ENCODE data around the gene WASL.
"Not testable (repeated sequence)": the region's sequence is repeated elsewhere in the genome, so short reads cannot be mapped to it uniquely, and the experiment has no call there.

WASL gene

DNA sequence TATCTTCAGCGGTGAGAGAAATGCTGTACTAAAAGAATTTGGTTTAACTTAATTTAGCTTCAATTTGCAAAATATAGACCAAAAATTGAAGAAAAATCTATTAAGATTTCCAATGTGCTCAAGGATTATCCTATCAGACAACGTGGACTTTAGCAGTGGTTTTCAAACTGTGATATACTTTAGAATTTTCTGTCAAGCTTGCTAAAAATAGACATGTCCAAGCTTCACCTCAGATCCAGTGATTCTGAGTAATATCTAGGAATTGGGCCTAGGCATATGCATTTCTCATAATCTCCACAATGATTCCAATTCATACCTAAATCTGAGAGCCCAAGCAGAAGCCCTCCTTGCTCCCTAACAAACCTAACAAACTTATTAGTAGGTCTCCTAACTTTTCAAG is 3.4 kb downstream of the WASL start:
- no peaks in the 10 kb centered on the region for H3K27me3 ChIP-seq (ENCODE audit: control insufficient read depth, insufficient read depth, low read length)
- H3K36me3 ChIP-seq (ENCODE audit: control insufficient read depth, insufficient read depth, low read length), result no peaks in the 10 kb centered on the region
- no peak overlapping the region for H3K9ac ChIP-seq (ENCODE audit: low read length)
- no peak overlapping the region for H3K4me3 ChIP-seq (ENCODE audit: low read length)
- no peaks in the 10 kb centered on the region for H3K9me3 ChIP-seq (ENCODE audit: control insufficient read depth, low read length)
- H3K4me1 ChIP-seq (ENCODE audit: control insufficient read depth, insufficient read depth, low read length), result peaks cover 26% of the 10 kb centered on the region

GRCh38 chr7:123744416-123744815 is 4.4 kb downstream of the WASL start:
- Histone ChIP-seq H3K27me3 (ENCODE audit: control insufficient read depth, insufficient read depth, low read length) (no peaks in the 10 kb centered on the region), H3K9ac (ENCODE audit: low read length) (no peak overlapping the region), H3K4me3 (ENCODE audit: low read length) (no peak overlapping the region), H3K9me3 (ENCODE audit: control insufficient read depth, low read length) (no peaks in the 10 kb centered on the region), H3K36me3 (ENCODE audit: control insufficient read depth, insufficient read depth, low read length) (no peaks in the 10 kb centered on the region), H3K4me1 (ENCODE audit: control insufficient read depth, insufficient read depth, low read length) (peaks cover 26% of the 10 kb centered on the region)

DNA sequence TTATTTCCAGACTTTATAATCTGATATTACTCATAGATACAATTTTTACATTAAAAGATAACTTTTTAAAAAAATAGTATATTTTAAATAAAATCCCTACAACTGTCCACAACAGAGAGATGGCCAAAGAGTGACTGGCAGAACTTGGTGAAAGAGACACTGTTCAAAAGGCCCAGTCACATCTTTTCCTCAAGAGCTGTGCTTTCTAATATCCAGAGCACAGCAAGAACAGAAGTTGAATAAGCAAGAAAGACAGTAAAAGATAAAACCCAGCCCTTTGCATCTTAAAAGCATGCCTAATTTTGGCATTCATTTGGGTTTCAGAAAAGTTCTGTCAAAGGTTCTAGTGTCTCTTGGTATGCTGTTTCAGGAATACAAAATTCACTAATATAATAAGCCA is 6.9 kb downstream of the WASL start:
- Histone ChIP-seq H3K9me3 (ENCODE audit: control insufficient read depth, low read length) (no peaks in the 10 kb centered on the region), H3K36me3 (ENCODE audit: control insufficient read depth, insufficient read depth, low read length) (no peaks in the 10 kb centered on the region), H3K4me3 (ENCODE audit: low read length) (no peak overlapping the region), H3K4me1 (ENCODE audit: control insufficient read depth, insufficient read depth, low read length) (peaks cover 28% of the 10 kb centered on the region), H3K9ac (ENCODE audit: low read length) (no peak overlapping the region), H3K27me3 (ENCODE audit: control insufficient read depth, insufficient read depth, low read length) (no peaks in the 10 kb centered on the region)

DNA sequence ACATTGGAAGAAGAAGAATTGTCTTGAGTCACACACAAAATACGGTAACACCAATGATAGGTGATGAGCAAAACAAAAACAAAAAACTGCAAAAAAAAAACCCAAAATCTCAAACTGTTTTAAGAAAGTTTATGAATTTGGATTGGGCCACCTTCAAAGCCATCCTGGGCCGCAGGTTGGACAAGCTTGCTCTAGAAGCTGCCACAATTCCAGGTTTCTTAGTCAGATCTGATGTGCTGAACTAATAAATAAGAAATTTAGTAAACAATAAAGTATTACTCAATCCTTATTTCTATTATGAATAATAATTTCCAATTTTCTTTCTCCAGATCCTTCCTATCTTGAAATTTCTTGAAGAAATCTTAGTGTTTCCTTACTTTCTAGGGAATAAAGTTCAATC is 10.0 kb downstream of the WASL start:
- Histone ChIP-seq H3K9ac (ENCODE audit: low read length) (no peak overlapping the region), H3K9me3 (ENCODE audit: control insufficient read depth, low read length) (no peaks in the 10 kb centered on the region), H3K27me3 (ENCODE audit: control insufficient read depth, insufficient read depth, low read length) (no peaks in the 10 kb centered on the region), H3K4me3 (ENCODE audit: low read length) (no peak overlapping the region), H3K36me3 (ENCODE audit: control insufficient read depth, insufficient read depth, low read length) (no peaks in the 10 kb centered on the region), H3K4me1 (ENCODE audit: control insufficient read depth, insufficient read depth, low read length) (peaks cover 9% of the 10 kb centered on the region)

- no peak overlapping the region for H3K9ac ChIP-seq (ENCODE audit: low read length)
- H3K27me3 ChIP-seq (ENCODE audit: control insufficient read depth, insufficient read depth, low read length), result no peaks in the 10 kb centered on the region
- H3K36me3 ChIP-seq (ENCODE audit: control insufficient read depth, insufficient read depth, low read length), result no peaks in the 10 kb centered on the region
- no peaks in the 10 kb centered on the region for H3K9me3 ChIP-seq (ENCODE audit: control insufficient read depth, low read length)
- H3K4me1 ChIP-seq (ENCODE audit: control insufficient read depth, insufficient read depth, low read length), result peaks cover 5% of the 10 kb centered on the region
- no peak overlapping the region for H3K4me3 ChIP-seq (ENCODE audit: low read length)
These were observed 10.4 kb downstream of the WASL start for GRCh38 chr7:123738356-123738755.

- H3K36me3 ChIP-seq (ENCODE audit: control insufficient read depth, insufficient read depth, low read length); H3K4me1 ChIP-seq (ENCODE audit: control insufficient read depth, insufficient read depth, low read length); H3K4me3 ChIP-seq (ENCODE audit: low read length); H3K27me3 ChIP-seq (ENCODE audit: control insufficient read depth, insufficient read depth, low read length); H3K9ac ChIP-seq (ENCODE audit: low read length); H3K9me3 ChIP-seq (ENCODE audit: control insufficient read depth, low read length): not testable (repeated sequence)
These were observed 11.6 kb downstream of the WASL start for GRCh38 chr7:123737168-123737674.

- Histone ChIP-seq H3K4me1 (ENCODE audit: control insufficient read depth, insufficient read depth, low read length) (peaks cover 5% of the 10 kb centered on the region), H3K4me3 (ENCODE audit: low read length) (no peak overlapping the region), H3K9me3 (ENCODE audit: control insufficient read depth, low read length) (no peaks in the 10 kb centered on the region), H3K36me3 (ENCODE audit: control insufficient read depth, insufficient read depth, low read length) (no peaks in the 10 kb centered on the region), H3K9ac (ENCODE audit: low read length) (no peak overlapping the region), H3K27me3 (ENCODE audit: control insufficient read depth, insufficient read depth, low read length) (no peaks in the 10 kb centered on the region)
These were observed 13.3 kb downstream of the WASL start for GRCh38 chr7:123735539-123735938.

DNA sequence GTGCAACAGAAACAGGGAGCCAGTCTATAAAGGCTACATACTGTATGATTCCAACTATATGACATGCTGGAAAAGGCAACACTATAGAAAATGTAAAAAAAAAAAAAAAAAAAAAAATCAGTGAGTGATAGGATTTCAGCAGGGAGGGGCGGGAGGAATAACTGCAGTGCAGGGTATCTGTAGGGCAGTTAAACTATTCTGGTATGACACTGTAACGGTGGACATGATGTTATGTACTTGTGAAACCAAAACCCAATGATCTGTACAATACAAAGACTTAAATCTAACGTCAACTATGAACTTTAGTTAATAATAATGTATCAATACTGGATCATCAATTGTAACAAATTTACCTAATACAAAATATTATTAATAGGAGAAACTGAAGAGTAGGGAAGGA is 14.3 kb downstream of the WASL start:
- Histone ChIP-seq H3K9ac (ENCODE audit: low read length) (no peak overlapping the region), H3K9me3 (ENCODE audit: control insufficient read depth, low read length) (no peaks in the 10 kb centered on the region), H3K4me3 (ENCODE audit: low read length) (no peak overlapping the region), H3K27me3 (ENCODE audit: control insufficient read depth, insufficient read depth, low read length) (no peaks in the 10 kb centered on the region), H3K36me3 (ENCODE audit: control insufficient read depth, insufficient read depth, low read length) (no peaks in the 10 kb centered on the region), H3K4me1 (ENCODE audit: control insufficient read depth, insufficient read depth, low read length) (peaks cover 5% of the 10 kb centered on the region)

GRCh38 chr7:123732413-123733091 is 16.3 kb downstream of the WASL start:
- Histone ChIP-seq H3K9me3 (ENCODE audit: control insufficient read depth, low read length) (no peaks in the 10 kb centered on the region), H3K4me3 (ENCODE audit: low read length) (no peak overlapping the region), H3K27me3 (ENCODE audit: control insufficient read depth, insufficient read depth, low read length) (no peaks in the 10 kb centered on the region), H3K9ac (ENCODE audit: low read length) (no peak overlapping the region), H3K36me3 (ENCODE audit: control insufficient read depth, insufficient read depth, low read length) (no peaks in the 10 kb centered on the region), H3K4me1 (ENCODE audit: control insufficient read depth, insufficient read depth, low read length) (no peaks in the 10 kb centered on the region)

DNA sequence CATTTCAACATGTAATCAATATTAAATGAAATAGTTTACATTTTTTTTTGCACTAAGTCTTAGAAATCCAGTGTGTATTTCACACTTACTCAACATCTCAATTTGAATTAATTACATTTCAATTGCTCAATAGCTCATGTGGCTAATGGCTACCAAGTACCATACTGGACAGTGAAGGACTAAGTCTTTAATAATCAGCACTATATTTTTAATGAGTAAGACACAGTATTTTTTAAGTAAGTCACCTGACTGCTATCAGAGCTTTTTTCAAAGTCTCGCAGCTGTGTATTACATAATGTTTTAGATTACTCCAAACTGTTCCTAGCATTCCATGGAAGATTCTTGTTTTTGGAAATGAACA is 19.6 kb downstream of the WASL start:
- Histone ChIP-seq H3K9me3 (ENCODE audit: control insufficient read depth, low read length) (no peaks in the 10 kb centered on the region), H3K9ac (ENCODE audit: low read length) (no peak overlapping the region), H3K27me3 (ENCODE audit: control insufficient read depth, insufficient read depth, low read length) (no peaks in the 10 kb centered on the region), H3K4me3 (ENCODE audit: low read length) (no peak overlapping the region), H3K4me1 (ENCODE audit: control insufficient read depth, insufficient read depth, low read length) (peaks cover 2% of the 10 kb centered on the region), H3K36me3 (ENCODE audit: control insufficient read depth, insufficient read depth, low read length) (no peaks in the 10 kb centered on the region)

- Histone ChIP-seq H3K4me3 (ENCODE audit: low read length) (no peak overlapping the region), H3K36me3 (ENCODE audit: control insufficient read depth, insufficient read depth, low read length) (no peaks in the 10 kb centered on the region), H3K9ac (ENCODE audit: low read length) (no peak overlapping the region), H3K9me3 (ENCODE audit: control insufficient read depth, low read length) (no peaks in the 10 kb centered on the region), H3K27me3 (ENCODE audit: control insufficient read depth, insufficient read depth, low read length) (no peaks in the 10 kb centered on the region), H3K4me1 (ENCODE audit: control insufficient read depth, insufficient read depth, low read length) (peaks cover 13% of the 10 kb centered on the region)
These were observed 21.5 kb downstream of the WASL start for GRCh38 chr7:123727071-123727837.

DNA sequence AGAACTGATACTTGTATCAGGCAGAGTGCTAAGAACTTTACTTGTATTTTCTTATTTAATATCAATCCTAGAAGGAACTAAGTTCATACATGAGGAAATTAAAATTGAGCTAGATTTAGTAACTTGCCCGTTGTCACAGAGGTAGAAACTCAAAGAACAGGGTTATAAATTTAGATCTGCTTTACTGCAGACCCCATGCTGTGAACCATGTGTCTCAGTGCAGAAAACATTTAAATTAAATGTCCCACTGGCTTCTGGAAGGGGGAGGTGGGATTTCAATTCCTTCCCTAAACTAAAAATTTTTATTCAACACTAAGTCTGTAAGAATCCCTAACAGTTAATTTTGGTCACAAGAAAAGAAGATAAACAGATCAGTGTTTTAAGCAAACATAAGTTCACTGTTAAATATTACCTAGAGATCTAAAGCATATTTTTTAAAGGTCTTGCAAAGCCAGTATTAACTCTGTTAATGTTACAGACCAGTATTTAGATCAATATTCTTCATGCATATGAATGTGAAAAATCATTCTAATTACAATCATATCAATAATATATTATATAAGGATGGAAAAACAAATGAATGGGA is 23.1 kb downstream of the WASL start:
- H3K36me3 ChIP-seq (ENCODE audit: control insufficient read depth, insufficient read depth, low read length), result no peaks in the 10 kb centered on the region
- H3K27me3 ChIP-seq (ENCODE audit: control insufficient read depth, insufficient read depth, low read length), result no peaks in the 10 kb centered on the region
- H3K9ac ChIP-seq (ENCODE audit: low read length), result no peak overlapping the region
- no peak overlapping the region for H3K4me3 ChIP-seq (ENCODE audit: low read length)
- peaks cover 16% of the 10 kb centered on the region for H3K4me1 ChIP-seq (ENCODE audit: control insufficient read depth, insufficient read depth, low read length)
- no peaks in the 10 kb centered on the region for H3K9me3 ChIP-seq (ENCODE audit: control insufficient read depth, low read length)

All from mucosa of stomach (tissue), 1 donor.